Measurements from ENCODE around the gene BOC. TPM values are rescaled to one million over a fixed set of nuclear protein-coding genes. Genes with fewer than 3 reads are reported as not detected.
A peak's percentile ranks its signal among the peaks of the same experiment; 100 is the strongest.

Gene BOC
- total and polyA plus RNA-seq, 5 experiments from 2014 or later = not detected

GRCh38 chr3:113205481-113205880 lies 5.9 kb upstream of the BOC start:
- Mint-ChIP-seq H3K36me3 (peaks cover 0 to 5% (median 2%) of the 10 kb centered on the region in 3 donors), H3K27me3 (peaks cover 24 to 42% (median 33%) of the 10 kb centered on the region in 5 donors), H3K4me3 (no peak overlapping the region), H3K4me1 (no peaks in the 10 kb centered on the region), H3K9me3 (peaks cover 0 to 6% (median 0%) of the 10 kb centered on the region in 9 donors), H3K27ac (no peak overlapping the region)
- POLR2A ChIA-PET = no interaction called here
- DNase-seq = no peak
- ATAC-seq = no peak

- H3K4me3 Mint-ChIP-seq = peak overlapping the region; percentile 0 to 83 (median 66)
- no peaks in the 10 kb centered on the region for H3K9me3 Mint-ChIP-seq
- peaks cover 51 to 89% (median 55%) of the 10 kb centered on the region in 5 donors for H3K27me3 Mint-ChIP-seq
- no peak for ATAC-seq
- peaks cover 5 to 18% (median 12%) of the 10 kb centered on the region in 4 donors for H3K4me1 Mint-ChIP-seq
- H3K36me3 Mint-ChIP-seq = no peaks in the 10 kb centered on the region
- POLR2A ChIA-PET = no interaction called here
- no peak for DNase-seq
- H3K27ac Mint-ChIP-seq = no peak overlapping the region
Observed at GRCh38 chr3:113210604-113211329, 590 bp upstream of the BOC start.

- DNase-seq = no peak
- H3K27me3 Mint-ChIP-seq = peaks cover 51 to 80% (median 53%) of the 10 kb centered on the region in 5 donors
- no peaks in the 10 kb centered on the region for H3K9me3 Mint-ChIP-seq
- no peaks in the 10 kb centered on the region for H3K36me3 Mint-ChIP-seq
- POLR2A ChIA-PET = no interaction called here
- peak overlapping the region in 1 of 10 donors; percentile 77 for H3K27ac Mint-ChIP-seq
- ATAC-seq = no peak
- H3K4me3 Mint-ChIP-seq = peak overlapping the region; percentile 29 to 67 (median 52)
- peaks cover 5 to 18% (median 12%) of the 10 kb centered on the region in 4 donors for H3K4me1 Mint-ChIP-seq
Observed at GRCh38 chr3:113212150-113212843, 940 bp downstream of the BOC start.

- ATAC-seq (no peak), DNase-seq (no peak)
- H3K27me3 Mint-ChIP-seq = peaks cover 47 to 74% (median 53%) of the 10 kb centered on the region in 5 donors
- H3K4me3 Mint-ChIP-seq = peak overlapping the region in 8 of 10 donors; percentile 24 to 66 (median 49)
- peaks cover 5 to 18% (median 12%) of the 10 kb centered on the region in 4 donors for H3K4me1 Mint-ChIP-seq
- peak overlapping the region in 1 of 10 donors; percentile 77 for H3K27ac Mint-ChIP-seq
- no peaks in the 10 kb centered on the region for H3K36me3 Mint-ChIP-seq
- POLR2A ChIA-PET = no interaction called here
- H3K9me3 Mint-ChIP-seq = no peaks in the 10 kb centered on the region
Observed at GRCh38 chr3:113212844-113213375, 1.6 kb downstream of the BOC start.

- no peak for ATAC-seq
Observed at GRCh38 chr3:113213896-113214587, 2.7 kb downstream of the BOC start.

GRCh38 chr3:113214917-113215595 lies 3.7 kb downstream of the BOC start:
- no peak for ATAC-seq
- H3K4me3 Mint-ChIP-seq = no peak overlapping the region
- H3K36me3 Mint-ChIP-seq = no peaks in the 10 kb centered on the region
- POLR2A ChIA-PET = no interaction called here
- peaks cover 5 to 18% (median 12%) of the 10 kb centered on the region in 4 donors for H3K4me1 Mint-ChIP-seq
- DNase-seq = no peak
- H3K9me3 Mint-ChIP-seq = no peaks in the 10 kb centered on the region
- no peak overlapping the region for H3K27ac Mint-ChIP-seq
- peaks cover 34 to 54% (median 41%) of the 10 kb centered on the region in 5 donors for H3K27me3 Mint-ChIP-seq

More at GRCh38 chr3:113213896-113214587, 2.7 kb downstream of the BOC start:
- Mint-ChIP-seq H3K27ac (no peak overlapping the region), H3K9me3 (no peaks in the 10 kb centered on the region), H3K36me3 (no peaks in the 10 kb centered on the region), H3K4me3 (peak overlapping the region in 2 of 10 donors; percentile 5 to 32), H3K27me3 (peaks cover 40 to 63% (median 48%) of the 10 kb centered on the region in 5 donors), H3K4me1 (peaks cover 5 to 18% (median 12%) of the 10 kb centered on the region in 4 donors)
- POLR2A ChIA-PET = no interaction called here
- no peak for DNase-seq

GRCh38 chr3:113216393-113216792 lies 5.0 kb downstream of the BOC start:
- POLR2A ChIA-PET = no interaction called here
- no peak overlapping the region for H3K27ac Mint-ChIP-seq
- H3K27me3 Mint-ChIP-seq = peaks cover 33 to 54% (median 40%) of the 10 kb centered on the region in 5 donors

GRCh38 chr3:113218011-113218680 lies 6.8 kb downstream of the BOC start:
- Mint-ChIP-seq H3K9me3 (no peaks in the 10 kb centered on the region), H3K4me1 (peaks cover 3 to 12% (median 5%) of the 10 kb centered on the region in 4 donors), H3K27me3 (peaks cover 23 to 51% (median 36%) of the 10 kb centered on the region in 5 donors), H3K27ac (no peak overlapping the region), H3K36me3 (no peaks in the 10 kb centered on the region), H3K4me3 (no peak overlapping the region)
- POLR2A ChIA-PET = no interaction called here
- ATAC-seq = no peak
- no peak for DNase-seq

More at GRCh38 chr3:113216393-113216792, 5.0 kb downstream of the BOC start:
- H3K4me3 Mint-ChIP-seq = no peak overlapping the region
- H3K36me3 Mint-ChIP-seq = no peaks in the 10 kb centered on the region
- H3K9me3 Mint-ChIP-seq = no peaks in the 10 kb centered on the region
- no peak for DNase-seq
- peaks cover 3 to 11% (median 7%) of the 10 kb centered on the region in 4 donors for H3K4me1 Mint-ChIP-seq
- no peak for ATAC-seq

GRCh38 chr3:113218681-113219045 lies 7.3 kb downstream of the BOC start:
- H3K9me3 Mint-ChIP-seq = no peaks in the 10 kb centered on the region
- POLR2A ChIA-PET = no interaction called here
- peaks cover 3 to 17% (median 9%) of the 10 kb centered on the region in 4 donors for H3K4me1 Mint-ChIP-seq
- DNase-seq = no peak
- ATAC-seq = no peak
- no peaks in the 10 kb centered on the region for H3K36me3 Mint-ChIP-seq
- no peak overlapping the region for H3K4me3 Mint-ChIP-seq
- no peak overlapping the region for H3K27ac Mint-ChIP-seq
- peaks cover 19 to 46% (median 36%) of the 10 kb centered on the region in 5 donors for H3K27me3 Mint-ChIP-seq

- Mint-ChIP-seq H3K4me1 (peaks cover 7 to 25% (median 16%) of the 10 kb centered on the region in 4 donors), H3K4me3 (no peak overlapping the region), H3K9me3 (no peaks in the 10 kb centered on the region), H3K36me3 (no peaks in the 10 kb centered on the region), H3K27me3 (peaks cover 16 to 37% (median 33%) of the 10 kb centered on the region in 5 donors), H3K27ac (no peak overlapping the region)
- POLR2A ChIA-PET = no interaction called here
- DNase-seq = no peak
- no peak for ATAC-seq
Observed at GRCh38 chr3:113219605-113220300, 8.4 kb downstream of the BOC start.

- no peak for ATAC-seq
- POLR2A ChIA-PET = no interaction called here
- Mint-ChIP-seq H3K36me3 (no peaks in the 10 kb centered on the region), H3K4me1 (peaks cover 7 to 25% (median 16%) of the 10 kb centered on the region in 4 donors), H3K4me3 (no peak overlapping the region), H3K27me3 (peaks cover 10 to 30% (median 27%) of the 10 kb centered on the region in 5 donors), H3K9me3 (no peaks in the 10 kb centered on the region), H3K27ac (no peak overlapping the region)
- no peak for DNase-seq
Observed at GRCh38 chr3:113220721-113221120, 9.4 kb downstream of the BOC start.
